ENCODE measurements around the gene AFAP1.
A peak's percentile ranks its signal among the peaks of the same experiment; 100 is the strongest.

The AFAP1 gene

GRCh38 chr4:7769396-7770223, 170.1 kb downstream of the AFAP1 start:
- no peak for DNase-seq (ENCODE audit: low spot score)

DNA sequence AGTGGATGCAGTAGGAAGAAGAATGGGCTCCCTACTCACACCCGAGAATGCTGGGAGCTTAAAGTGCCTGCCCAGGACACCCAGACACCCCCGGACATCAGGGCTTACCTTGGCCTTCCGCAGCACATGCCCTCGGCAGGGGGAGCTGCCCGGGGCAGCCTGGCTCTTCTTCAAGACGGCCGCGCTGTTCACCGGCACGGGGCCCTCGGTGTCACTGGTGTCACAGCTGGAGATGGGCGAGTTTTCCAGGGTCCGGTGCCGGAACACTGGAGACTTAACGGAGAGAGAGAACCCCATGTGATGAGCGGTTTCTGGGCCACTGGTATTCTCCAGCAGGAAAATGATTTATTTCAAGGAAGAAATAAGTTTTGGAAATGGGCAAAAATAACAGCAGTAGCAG, 170.9 kb downstream of the AFAP1 start:
- DNase-seq (ENCODE audit: low spot score): no peak

DNA sequence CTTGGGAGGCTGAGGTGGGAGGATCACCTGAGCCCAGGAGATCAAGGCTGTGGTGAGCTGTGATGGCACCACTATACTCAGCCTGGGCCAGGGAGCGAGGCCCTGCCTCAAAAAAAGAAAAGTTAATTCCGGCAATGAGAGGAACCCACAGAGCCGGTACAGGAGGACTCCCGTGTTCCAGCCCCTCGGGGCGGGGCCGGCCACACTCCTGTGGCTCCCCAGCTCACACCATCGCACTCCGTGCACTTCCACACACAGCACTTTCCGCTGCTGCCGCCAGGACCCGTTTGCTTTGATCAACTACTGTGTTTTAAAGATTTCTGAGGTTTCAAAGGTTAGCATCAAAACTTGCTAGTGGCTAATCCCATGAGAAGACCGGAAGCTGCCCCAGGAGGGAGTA, 171.7 kb downstream of the AFAP1 start:
- DNase-seq (ENCODE audit: low spot score): no peak

- no peak for DNase-seq (ENCODE audit: low spot score)
These were observed 172.1 kb downstream of the AFAP1 start for GRCh38 chr4:7767526-7767925.

DNA sequence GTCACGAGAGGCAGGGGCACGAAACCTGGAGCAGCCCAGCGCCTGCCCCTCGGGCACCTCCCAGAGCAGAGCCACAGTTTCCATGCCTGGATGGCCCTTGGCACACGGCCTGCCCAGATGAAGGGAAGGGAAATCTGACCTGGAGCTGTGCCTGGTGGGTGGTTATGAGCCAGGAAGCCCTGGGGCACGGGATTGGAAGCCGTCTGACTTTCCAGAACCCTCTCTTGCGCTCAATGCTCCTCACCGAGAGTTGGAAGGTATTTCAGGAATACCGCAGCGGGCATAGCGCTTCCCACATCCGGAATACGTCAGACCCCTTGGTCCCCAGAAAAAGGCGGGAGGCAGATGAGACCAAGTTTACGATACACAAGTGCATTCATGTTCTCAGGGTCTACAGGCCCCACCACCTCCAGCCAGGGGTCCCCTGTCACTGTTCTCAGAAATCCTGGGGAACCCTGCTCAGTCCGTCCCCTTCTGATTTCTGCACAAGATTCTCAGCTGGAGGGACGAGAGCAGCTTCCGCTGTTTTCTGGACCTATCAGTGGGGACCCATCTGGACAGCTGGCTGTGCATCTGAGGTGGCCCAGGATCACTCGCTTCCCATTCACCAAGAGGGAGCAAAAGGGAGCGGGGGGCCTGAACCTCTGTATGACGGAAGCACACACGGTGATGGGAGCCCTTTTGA, 172.9 kb downstream of the AFAP1 start:
- DNase-seq (ENCODE audit: low spot score): no peak

DNA sequence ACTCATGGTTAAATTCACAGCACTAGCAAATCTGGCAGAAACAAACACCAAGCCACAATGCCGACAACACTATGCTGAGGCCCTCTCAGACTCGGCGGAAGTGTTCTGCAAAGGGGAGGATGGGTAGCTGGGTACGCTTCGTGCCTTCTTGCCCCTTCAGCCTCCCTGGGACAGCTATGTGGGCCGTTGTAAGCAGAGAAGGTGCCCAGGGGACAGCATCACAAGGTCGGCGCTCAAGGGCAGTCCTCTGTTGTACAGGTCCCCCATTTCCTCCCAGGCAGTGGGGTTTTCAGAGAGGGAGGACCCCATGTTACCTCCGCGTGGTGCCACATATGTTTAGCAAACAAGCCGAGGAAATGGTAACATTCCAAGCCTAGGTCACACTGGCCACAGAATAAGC, 173.6 kb downstream of the AFAP1 start:
- no peak for DNase-seq (ENCODE audit: low spot score)

GRCh38 chr4:7765666-7766065, 174.0 kb downstream of the AFAP1 start:
- no peak for DNase-seq (ENCODE audit: low spot score)

- DNase-seq (ENCODE audit: low spot score): no peak
These were observed 175.2 kb downstream of the AFAP1 start for GRCh38 chr4:7764466-7764865.

DNA sequence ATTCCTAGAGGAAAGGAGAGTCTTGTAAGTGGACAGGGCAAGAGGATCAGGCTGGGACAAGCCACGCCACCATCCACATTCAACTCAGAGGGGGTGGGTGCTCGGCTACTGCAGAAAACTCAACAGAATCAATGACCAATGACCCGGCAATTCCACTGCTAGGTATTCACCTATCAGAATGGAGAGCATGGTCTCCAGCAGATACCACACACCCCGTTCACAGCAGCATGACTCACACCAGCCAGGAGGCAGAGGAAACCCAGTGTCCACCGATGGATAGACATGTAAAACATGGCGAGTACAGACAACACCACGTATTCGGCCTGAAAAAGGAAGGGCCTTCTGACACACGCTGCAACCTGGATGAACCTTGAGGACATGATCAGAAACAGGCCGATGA, 175.9 kb downstream of the AFAP1 start:
- DNase-seq (ENCODE audit: low spot score): no peak

GRCh38 chr4:7763106-7763505, 176.6 kb downstream of the AFAP1 start:
- no peak for DNase-seq (ENCODE audit: low spot score)

- no peak for DNase-seq (ENCODE audit: low spot score)
These were observed 177.2 kb downstream of the AFAP1 start for GRCh38 chr4:7762376-7763030.

GRCh38 chr4:7761720-7762119, 177.9 kb downstream of the AFAP1 start:
- peak; percentile 45 for DNase-seq (ENCODE audit: low spot score)

GRCh38 chr4:7761312-7761711, 178.3 kb downstream of the AFAP1 start:
- DNase-seq (ENCODE audit: low spot score): no peak

DNA sequence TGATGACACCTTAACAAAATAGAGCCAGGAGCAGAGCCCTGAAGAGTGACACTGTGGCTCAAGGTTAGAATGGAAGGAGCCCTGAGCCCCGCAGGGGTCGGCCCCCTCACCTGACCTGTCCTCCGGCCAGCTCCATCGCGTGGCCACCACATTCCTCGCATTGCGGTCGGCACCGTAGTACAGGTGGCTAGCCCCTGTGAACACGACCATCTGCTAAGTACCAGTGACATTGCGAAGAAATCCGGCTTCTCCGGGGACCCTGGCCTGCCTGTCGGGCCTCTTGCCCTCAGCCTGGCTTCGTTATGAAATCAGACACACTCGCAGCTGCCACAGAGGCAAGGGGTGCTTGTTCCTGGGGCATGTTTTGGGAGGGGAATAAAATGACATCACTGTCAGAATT, 179.0 kb downstream of the AFAP1 start:
- no peak for DNase-seq (ENCODE audit: low spot score)

DNA sequence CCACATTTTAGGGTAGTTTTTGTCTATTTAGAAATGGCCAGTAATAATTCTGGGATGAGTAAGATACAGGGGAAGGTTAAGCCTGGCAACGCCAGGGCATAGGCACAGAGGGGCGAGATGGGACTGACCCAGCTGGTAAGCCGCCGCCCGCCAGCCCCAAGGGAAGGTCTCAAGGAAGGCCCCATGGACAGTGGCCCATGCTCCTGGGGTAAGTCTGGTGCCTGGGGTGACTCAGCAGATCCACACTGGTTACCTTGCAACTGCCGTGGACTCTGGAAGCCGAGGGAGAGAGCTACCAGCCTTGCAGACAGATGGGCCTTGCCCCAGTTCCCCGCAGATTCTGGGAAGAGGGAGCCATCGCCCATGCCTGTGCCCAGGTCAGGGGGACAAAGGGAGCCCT, 179.4 kb downstream of the AFAP1 start:
- no peak for DNase-seq (ENCODE audit: low spot score)

DNA sequence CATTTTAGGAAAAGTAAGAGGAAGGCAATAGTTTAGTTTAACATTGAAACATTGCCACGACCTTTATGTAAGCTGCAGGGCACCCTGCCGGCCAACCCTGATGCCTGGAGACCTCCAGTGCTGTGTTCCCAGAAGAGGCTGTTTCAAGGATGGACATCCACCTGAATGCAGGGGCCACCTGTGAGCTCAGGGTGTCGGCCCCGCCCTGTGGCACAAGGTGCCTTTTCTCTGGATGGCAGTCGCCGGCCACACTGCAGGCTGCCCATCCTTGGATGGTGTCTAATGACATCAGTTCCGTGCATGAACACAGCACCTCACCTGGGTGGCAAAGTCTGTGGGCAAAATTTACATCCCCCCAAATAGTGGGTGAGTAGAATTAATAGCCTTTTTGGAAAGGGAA, 180.0 kb downstream of the AFAP1 start:
- DNase-seq (ENCODE audit: low spot score): no peak

DNA sequence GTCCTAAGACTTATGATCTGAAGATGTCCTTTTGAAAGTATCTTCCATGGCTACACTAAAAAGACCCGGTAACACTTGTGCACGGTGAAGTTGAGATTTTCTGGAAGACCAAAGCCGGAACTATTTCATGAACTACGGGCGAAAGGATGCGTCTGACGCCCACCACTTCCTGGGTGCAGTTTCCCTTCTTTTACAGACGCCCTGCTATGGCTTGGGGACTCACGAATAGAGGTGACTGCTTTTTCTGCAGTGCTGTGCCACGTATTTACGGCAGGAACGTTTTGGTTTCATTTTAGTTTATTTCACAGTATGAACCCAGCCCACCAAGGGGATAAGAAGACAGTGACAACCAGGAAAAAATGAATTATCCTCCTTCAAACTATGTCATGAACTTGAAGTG, 180.4 kb downstream of the AFAP1 start:
- peak; percentile 80 for DNase-seq (ENCODE audit: low spot score)

GRCh38 chr4:7758476-7758875, 181.2 kb downstream of the AFAP1 start:
- DNase-seq (ENCODE audit: low spot score): no peak

GRCh38 chr4:7757501-7758471, 181.9 kb downstream of the AFAP1 start:
- DNase-seq (ENCODE audit: low spot score): no peak

DNA sequence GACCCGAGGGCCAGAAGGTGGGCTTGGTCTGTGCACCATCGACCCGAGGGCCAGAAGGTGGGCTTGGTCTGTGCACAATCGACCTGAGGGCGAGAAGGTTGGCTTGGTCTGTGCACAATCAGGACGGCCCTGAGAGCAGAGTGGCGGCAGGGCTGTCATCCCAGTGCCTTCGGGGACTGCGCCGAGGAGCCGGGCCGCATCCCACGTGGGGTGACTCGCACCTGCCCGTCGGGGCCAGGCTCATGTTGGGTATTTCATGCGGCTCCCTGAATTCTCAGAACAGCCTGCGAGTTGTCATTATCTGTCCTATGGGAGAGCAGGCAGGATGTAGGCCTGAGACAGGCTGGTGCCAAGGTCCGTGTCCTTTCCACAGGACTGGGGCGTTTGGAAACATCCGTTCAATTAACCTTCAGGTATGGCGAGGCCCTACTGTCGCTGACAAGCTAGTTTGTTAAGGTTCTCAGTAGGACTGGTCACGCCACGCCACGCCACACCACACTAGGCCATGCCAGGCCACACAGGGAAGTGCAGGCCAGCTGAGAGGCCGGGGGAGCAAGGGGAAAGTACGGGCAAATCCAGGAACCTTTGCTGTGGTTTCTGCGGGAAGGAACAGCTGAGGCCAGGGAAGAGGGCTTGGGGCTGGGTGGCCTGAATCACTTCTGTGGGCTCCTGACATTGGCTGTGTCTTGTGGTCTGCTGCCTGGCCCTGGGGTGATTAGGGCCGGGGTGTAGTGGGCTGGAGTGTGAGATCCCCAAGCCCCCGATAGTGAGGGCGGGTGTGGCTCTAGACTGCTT, 182.9 kb downstream of the AFAP1 start:
- DNase-seq (ENCODE audit: low spot score): no peak

- DNase-seq (ENCODE audit: low spot score): no peak
These were observed 183.6 kb downstream of the AFAP1 start for GRCh38 chr4:7756071-7756470.
